Epithelial cell of proximal tubule (primary cell): ENCODE data around the gene PCNX2. TPM values are rescaled to one million over a fixed set of nuclear protein-coding genes. Genes with fewer than 3 reads are reported as not detected.

Source experiments
- DNase-seq: peaks from one replicate; pipeline ENCODE4 v3.0.0-alpha.2; 2011; ENCODE audit warnings: low read depth
- H3K4me3 ChIP-seq: 2 replicates; pipeline ENCODE4 v1.5.1; 2011; ENCODE audit warnings: low read depth, mild to moderate bottlenecking, low read length
- total RNA-seq: library from RNA; depleted of rRNA; stranded (reverse); fragments of >200 nt; gene quantifications from 2 replicates; pipeline ENCODE4 v1.2.3, GENCODE V29; 2015
- TF ChIP-seq, protein P1 (sequence below): conservative IDR thresholded peaks from 2 replicates; pipeline ENCODE4 v1.5.1; 2012; ENCODE audit warnings: low read depth, mild to moderate bottlenecking, low read length

The PCNX2 gene
- total RNA-seq, 1 donor from 2014 or later, result 11.4 TPM

DNA sequence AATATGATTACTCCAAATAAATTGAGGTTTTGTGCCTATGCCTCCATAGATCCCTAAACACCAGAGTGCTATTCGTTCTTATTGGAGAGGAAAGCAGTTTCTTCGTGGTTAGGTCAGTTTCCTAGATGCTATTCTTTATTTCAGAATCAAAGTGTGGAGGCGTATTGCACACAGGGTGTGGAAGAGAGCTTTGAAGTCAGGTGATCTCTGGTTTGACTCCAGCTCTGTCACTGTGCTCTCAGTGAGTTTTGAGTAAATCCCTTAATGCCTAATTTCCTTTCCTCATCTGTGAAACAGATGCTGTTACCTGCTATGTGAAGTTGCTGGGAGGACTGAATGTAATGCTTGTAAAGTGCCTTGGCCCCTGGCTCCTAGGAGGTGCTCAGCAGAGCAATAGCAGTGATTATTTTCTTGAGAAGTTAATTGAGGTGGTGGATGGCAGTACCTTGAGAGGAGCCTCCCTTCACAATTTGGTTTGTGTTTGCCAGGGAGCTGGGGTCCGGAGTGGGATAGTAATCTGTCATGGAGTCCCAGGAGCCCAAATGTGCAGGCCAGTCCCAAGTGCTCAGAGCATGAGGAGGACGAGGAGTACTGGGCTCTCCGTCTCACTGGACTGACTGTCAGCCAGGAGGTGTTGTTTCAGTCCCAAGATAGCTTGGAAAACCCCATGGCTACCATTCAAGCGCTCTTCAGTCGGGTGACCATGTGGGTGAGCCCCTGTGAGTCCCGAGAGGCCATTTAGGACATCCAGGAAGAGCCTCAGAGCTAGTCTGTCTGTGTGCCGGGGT is 330.2 kb downstream of the PCNX2 start:
- no peak overlapping the region for H3K4me3 ChIP-seq
- no peak for DNase-seq
- TF ChIP-seq, protein P1, sequence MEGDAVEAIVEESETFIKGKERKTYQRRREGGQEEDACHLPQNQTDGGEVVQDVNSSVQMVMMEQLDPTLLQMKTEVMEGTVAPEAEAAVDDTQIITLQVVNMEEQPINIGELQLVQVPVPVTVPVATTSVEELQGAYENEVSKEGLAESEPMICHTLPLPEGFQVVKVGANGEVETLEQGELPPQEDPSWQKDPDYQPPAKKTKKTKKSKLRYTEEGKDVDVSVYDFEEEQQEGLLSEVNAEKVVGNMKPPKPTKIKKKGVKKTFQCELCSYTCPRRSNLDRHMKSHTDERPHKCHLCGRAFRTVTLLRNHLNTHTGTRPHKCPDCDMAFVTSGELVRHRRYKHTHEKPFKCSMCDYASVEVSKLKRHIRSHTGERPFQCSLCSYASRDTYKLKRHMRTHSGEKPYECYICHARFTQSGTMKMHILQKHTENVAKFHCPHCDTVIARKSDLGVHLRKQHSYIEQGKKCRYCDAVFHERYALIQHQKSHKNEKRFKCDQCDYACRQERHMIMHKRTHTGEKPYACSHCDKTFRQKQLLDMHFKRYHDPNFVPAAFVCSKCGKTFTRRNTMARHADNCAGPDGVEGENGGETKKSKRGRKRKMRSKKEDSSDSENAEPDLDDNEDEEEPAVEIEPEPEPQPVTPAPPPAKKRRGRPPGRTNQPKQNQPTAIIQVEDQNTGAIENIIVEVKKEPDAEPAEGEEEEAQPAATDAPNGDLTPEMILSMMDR, result no peak

DNA sequence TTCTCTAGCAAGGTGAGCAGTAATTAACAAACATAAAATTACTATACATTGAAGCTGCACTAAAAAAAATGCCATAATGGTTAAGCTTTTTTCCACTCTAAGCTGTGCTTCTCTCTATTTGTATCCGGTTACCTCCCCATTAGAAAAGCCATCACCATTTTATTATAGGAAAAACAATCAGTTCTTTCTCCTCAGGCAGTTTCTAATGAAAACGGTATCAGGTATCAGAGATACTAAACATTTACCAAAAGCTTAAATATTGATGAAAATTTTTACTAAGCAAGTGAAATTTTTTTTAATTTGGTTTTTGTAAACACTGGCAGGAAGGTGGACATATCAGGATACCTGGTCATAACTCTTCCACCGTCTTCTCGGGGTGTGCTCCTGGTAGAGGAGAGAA is 330.9 kb downstream of the PCNX2 start:
- DNase-seq, result no peak

DNA sequence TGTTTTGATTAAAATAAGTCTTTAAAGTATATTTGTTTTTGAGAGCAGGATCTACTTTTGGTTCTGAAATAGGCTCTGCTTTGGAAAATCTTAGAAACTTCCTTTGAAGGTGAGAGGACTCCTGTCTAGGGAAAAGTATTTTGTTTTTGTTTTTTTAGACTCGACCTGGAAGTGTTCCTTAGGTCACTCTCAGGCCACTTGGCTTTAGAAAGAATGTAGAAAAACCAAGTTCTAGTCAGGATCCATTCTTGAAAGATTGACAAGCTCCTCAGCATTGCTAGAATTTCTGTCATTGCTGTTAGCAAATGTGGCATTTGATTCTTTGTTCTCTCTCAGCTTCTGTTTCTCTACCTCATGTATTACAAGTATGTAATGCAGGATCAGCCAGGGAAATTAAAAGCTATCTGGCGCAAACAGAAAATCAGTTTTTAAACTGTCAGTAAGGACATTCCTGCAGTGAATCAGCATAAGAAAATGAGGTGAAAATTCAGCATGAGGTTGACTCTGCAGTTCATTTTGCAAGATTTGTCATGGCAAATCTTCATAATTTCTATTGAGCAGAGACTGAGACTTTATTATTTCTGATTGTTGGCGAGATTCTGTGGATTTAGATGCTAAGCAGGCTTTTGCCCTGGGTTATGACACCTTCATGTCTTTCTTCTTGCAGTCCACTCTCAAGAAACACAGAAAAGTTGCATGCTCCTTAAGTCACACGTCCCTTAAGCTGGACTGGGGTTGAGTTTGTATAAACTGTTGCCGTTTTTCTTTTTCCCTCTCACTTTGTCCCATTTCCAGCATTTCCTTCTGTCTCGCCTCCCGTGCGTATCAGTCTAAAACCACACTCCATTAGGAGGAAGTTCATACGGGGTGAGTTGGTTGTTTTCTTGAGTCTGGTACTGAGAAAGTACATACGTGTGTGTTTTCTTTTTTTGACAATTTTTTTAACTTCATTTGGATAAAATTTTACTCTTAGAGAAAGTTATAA is 332.5 kb downstream of the PCNX2 start:
- no peak for DNase-seq
- no peak overlapping the region for H3K4me3 ChIP-seq
- TF ChIP-seq, protein P1, result no peak

More for the DNA sequence above, 330.9 kb downstream of the PCNX2 start:
- no peak overlapping the region for H3K4me3 ChIP-seq
- TF ChIP-seq, protein P1, result no peak

DNA sequence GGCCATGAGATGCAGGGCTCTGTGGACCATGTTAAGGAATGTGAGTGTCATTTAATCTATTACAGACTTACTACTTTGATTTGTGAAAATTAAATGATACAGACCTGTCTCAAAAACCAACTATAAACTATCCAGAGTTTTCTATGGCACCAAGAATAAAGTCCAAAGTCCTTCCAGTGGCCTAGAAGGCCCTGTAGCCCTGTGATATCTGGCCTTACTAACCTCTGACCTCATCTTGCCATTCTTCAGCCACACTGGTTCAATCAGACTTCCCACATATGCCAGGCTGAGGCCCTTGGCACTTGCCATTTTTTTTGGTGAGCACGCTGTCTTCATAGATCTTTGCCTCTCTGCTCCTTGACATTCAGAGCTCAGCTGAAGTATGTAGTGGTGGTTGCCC is 337.5 kb downstream of the PCNX2 start:
- H3K4me3 ChIP-seq, result no peak overlapping the region
- TF ChIP-seq, protein P1, result no peak
- DNase-seq, result no peak

DNA sequence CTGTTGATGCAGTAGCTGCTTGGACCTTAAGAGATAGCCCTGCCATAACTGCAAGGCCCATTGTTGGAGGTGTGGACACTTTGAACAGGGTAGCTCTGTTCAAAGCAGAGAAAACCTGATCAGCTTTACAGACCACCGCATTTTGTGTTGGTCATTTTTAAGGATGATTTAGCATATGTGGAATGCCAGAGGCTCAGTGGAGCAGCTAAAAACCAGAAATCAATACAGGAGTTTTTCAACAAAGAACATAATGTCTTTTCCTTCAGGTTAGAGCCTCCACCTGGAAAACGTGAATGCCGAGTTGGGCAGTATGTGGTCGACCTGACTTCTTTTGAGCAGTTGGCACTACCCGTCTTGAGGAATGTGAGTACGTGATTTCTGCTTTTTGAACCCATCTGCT is 339.4 kb downstream of the PCNX2 start:
- H3K4me3 ChIP-seq, result no peak overlapping the region
- TF ChIP-seq, protein P1, result no peak
- no peak for DNase-seq

DNA sequence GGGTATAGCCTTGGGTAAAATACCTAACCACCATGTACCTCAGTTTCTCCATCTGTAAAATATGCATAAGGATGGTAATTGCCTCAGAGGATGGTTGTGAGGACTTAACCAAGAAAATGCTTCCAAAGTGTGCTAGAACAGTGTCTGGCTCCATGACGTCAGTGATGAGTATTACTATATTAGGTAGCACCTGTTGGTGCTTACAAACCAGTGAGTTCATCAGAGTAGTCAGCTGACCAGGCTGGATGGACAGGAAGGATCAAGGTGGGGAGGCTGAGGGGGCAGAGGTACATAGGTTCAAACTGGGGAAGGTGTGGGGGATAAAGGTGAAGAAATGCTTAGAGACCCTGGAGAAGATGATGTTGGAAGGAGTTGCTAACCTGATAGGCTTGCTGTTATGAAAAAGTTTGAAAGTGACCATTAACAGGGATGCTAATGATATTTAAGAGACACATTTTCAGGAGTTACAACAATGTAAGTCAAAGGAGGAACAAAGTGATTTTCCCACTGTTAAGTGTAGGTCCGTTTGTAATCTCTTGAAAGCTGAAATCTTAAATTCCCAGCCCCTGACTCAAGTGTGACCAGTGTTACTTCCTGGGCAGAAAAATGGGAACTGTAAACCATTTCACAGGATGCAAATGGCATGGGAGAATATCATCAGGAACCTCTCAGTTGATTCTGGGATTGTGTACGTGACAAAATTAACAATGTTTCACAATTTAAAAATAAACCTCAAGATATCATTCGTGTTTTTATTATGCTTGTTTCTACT is 340.7 kb downstream of the PCNX2 start:
- TF ChIP-seq, protein P1, result no peak
- no peak for DNase-seq
- no peak overlapping the region for H3K4me3 ChIP-seq
